Stimulated activated CD4-positive, alpha-beta T cell treated with anti-CD3 and anti-CD28 coated beads, TNF-alpha, amount 100 ng/mL, for 1 hour (primary cell): ENCODE data around the gene VMO1.

Source experiments
- DNase-seq, 3 donors: peaks; one replicate each; pipeline ENCODE4 v3.0.0-alpha.2; 2020; ENCODE audit warnings: low read depth in 3 of 3, low spot score in 1 of 3

Gene VMO1

DNA sequence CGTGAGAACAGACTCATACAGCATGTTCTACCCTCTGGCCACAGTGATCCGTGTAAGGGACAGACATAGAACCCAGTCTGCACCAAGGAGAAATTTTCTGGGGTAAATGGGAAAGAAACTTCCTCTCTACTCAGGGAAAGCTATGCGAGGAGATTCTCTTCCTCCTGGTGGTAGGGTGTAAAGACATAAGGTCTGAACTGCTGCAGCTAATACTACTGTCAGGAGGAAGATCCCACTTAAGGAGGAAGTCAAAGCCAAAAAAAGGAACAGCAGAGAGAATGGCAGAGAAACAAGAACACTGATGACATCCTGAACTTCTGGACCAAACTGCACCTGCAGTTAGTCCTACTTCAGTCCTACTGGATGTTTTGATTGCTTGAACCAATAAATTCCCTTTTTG, 21.6 kb downstream of the VMO1 start:
- no peak for DNase-seq

DNA sequence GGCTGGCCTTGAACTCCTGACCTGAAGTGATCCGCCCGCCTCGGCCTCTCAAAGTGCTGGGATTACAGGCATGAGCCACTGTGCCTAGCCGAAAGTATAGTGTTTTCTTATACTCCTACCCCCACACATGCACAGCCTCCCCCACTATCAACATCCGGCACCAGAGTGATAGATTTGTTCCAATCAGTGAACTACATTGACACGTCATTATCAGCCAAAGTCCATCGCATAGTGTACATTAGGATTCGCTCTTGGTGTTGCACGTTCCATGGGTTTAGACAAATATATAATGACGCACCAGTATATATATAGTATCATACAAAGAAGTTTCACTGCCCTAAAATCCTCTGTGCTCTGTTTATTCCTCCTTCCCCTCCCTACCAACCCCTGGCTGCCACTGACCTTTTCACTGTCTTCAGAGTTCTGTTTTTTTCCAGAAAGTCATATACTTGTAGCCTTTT, 26.4 kb downstream of the VMO1 start:
- DNase-seq: no peak

DNA sequence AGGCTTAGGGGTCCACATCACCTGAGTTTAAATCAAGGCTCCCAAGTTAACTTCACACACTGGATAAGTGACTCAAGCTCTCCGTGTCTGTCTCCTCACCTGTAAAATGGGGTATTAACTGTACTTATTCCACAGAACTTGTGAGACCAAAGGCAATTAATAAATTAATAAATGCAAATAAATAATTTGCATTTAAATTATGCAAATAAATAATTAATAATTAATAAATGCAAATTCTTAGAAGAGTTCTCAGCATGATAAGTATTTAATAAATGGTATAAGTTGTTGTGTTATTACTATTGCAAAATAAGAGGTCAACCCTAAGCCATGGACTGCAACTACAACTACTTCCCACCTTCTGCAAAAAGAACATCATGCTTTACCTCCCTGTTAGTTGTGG, 32.8 kb downstream of the VMO1 start:
- DNase-seq: no peak

DNA sequence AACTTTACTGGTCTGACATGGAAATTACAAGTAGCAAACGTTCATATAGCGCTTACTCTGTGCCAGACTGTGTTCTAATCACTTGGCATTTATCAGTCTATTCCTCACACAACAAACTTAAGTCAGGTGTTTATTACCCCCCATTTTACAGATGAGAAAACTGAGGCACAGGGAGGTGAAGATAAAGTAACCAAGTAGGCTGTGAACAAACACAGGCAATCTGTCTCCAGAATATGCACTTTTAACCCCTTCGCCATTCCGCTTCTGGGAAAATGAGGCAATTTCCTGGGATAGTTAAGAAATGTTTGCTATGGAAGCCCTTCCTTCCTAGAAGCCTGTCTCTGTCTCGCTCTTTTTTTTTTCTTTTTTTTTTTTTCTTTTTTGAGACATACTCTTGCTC, 34.2 kb downstream of the VMO1 start:
- DNase-seq: no peak

DNA sequence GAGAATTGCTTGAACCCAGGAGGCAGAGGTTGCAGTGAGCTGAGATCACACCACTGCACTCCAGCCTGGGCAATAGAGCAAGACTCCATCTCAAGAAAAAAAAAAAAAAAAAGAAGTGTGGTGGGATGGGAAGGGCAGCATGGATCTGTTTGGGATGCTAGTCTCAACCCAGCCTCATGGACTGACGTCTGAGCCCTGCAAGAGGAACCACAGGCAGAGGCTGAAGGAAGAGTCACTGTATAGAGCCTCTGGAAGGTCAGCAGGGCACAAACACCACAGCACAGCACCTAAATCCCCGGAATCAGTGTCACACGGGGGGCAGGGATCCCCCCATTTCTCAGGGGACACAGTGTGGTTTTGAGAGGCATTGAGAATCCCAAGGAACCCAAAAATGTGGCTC, 35.6 kb downstream of the VMO1 start:
- no peak for DNase-seq

DNA sequence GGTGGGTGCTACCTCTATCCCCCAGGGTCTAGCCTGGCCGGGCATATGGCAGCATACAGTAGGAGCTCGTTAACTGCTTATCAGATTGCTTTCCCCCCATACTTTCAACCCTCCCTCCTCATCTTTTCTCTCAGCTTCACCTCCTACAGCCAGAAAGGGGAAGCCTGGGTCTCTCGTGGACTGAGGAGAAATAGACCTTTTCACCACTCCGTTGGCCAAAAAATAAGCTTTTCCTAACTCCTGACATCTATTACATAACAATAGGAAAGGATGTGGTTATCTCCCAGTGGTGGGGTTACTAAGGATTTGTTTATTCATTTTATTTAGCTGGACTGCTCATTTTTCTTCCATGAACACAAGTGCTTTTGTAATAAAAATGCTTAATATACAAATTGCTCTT, 37.5 kb downstream of the VMO1 start:
- DNase-seq: no peak

DNA sequence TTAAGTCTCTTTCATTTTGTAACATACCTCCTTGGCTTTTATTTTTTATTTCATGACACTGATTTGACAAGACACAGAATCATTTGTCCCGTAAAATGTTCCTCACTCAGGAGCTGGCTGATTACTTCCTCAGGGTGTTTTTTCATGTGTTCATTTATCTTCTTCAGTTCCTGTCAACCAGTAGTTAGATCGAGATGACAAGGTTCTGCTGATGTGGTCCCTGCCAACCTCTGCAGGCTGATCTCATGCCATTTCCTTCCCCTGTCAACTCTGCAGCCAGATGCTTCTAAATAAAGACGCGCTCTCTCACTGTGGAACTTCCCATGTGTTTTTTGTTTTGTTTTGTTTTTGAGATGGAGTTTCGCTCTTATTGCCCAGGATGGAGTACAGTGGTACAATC, 38.3 kb downstream of the VMO1 start:
- DNase-seq: no peak

DNA sequence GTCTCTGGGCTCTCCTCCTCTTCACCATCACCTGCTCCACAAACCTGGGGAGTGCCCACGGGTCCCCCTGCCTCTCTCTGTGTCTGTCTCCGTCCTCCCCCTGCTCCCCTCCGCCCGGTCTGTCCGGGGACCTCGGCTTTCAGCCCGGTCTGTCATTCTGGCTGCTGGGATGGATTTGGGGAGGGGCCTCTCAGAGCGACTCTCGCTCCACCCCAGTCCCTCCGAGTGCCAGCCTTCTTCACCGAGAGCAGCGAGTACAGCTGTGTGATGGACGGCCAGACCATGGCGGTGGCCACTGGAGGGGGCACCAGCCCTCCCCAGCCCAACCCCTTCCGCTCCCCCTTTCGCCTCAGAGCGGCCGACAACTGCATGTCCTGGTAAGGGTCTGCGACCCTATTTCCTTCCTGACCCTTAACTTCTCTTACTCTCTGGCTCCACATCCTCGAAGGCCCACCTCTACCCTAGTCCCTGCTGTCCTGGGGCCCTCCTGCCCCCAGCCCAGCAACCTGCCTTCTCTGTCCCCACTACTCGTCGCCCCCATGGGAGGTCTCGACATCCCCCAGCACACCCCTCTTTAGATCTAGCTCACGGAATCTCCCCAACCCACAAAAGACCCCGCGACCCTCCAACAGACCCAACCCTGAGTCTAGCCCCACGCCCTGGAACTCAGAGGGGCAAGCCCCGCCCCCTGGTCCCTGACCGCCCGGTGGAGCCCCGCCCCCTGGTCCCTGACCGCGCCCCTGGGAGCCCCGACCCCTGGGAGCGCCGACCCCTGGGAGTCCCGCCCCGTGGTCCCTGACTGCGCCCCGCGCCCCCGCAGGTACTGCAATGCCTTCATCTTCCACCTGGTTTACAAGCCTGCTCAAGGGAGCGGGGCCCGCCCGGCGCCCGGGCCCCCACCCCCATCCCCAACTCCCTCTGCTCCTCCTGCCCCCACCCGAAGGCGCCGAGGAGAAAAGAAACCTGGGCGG, 40.9 kb downstream of the VMO1 start:
- DNase-seq: no peak

DNA sequence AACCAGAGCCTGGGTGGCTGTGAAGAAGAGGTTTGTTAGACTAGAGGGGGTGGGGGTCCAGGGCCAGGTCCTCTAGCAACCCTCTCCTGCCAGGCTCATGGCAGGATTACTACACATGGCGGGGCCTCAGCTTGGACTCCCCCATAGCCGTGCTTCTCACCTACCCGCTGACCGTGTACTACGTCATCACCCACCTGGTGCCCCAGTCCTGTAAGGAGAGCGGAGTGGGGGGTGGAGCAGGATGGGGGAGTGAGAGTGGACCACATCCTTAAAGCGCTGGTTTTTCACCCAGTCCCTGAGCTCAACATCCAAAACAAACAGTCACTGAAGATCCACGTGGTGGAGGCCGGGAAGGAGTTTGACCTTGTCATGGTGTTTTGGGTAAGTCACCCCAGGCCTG, 42.3 kb downstream of the VMO1 start:
- no peak for DNase-seq

DNA sequence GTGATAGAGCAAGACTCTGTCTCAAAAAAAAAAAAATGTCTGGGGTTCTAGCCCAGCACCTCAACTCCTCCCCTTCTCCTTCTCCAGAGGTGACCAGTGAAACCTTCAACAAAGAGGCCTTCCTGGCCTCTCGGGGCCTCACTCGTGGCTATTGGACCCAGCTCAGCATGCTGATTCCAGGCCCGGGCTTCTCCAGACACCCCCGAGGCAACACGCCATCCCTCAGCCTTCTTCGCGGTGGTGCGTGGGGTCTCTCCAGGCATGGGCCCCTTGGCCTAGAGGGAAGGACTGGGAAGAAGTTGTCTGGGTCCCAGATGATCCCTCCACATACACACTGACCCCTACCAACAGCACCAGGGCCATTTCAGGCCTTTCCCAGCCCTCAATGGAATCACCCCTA, 42.9 kb downstream of the VMO1 start:
- no peak for DNase-seq

DNA sequence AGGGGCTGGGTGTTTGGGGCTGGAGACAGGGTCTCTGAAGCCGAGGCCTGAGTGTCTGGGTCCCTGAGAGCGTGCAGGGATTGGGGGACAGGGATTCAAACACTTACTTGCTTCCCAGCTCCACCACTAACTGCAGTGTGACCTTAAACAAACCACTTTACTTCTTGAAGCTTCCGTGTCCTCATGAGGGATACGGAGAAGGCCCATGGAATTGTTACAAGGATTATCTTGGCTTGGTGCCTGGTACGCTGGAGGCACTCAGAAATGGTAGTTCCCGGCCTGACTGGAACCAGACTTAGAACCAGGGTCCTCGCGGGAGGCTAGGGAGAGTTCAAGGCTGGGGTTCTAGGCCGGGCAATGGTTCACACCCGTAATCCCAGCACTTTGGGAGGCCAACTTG, 43.5 kb downstream of the VMO1 start:
- DNase-seq: no peak

DNA sequence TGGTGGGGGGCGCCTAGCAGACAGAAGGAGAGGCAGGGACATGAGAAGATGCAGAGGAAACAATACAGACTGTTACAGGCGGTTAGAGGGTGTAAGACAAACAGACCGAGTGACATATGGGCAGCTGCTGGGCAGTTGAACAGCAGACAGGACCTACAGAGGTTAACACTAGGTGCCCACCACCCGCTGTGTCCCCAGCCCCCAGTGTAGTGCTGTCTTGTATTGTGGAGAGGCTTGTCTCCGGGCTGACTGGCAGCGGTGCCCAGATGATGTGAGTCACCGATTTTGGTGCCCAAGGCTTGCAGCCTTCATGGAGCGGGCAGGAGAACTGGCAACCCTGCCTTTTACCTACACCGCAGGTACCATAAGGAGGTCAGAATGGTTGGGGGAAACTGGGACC, 44.0 kb downstream of the VMO1 start:
- no peak for DNase-seq

DNA sequence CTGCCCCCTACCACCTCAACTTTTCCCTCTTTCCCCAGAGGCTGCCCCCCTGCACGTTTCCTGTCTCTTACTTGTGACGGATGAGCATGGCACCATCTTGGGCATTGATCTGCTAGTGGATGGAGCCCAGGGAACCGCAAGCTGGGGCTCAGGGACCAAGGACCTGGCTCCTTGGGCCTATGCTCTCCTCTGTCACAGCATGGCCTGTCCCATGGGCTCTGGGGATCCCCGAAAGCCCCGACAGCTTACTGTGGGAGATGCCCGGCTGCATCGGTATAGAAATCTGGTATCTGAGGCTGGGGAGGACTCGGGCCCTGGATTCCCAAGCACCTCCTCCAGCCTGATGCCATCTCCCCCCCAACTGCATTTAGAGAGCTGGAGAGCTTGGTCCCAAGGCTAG, 44.6 kb downstream of the VMO1 start:
- no peak for DNase-seq

DNA sequence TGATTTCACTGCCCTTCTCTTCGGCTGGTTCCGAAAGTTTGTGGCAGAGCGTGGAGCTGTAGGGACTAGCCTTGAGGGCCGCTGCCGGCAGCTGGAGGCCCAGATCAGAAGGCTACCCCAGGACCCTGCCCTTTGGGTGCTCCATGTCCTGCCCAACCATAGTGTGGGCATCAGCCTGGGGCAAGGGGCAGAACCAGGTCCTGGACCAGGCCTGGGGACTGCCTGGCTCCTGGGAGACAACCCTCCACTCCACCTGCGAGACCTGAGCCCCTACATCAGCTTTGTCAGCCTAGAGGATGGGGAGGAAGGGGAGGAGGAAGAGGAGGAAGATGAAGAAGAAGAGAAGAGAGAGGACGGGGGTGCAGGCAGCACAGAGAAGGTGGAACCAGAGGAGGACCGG, 45.6 kb downstream of the VMO1 start:
- DNase-seq: no peak

DNA sequence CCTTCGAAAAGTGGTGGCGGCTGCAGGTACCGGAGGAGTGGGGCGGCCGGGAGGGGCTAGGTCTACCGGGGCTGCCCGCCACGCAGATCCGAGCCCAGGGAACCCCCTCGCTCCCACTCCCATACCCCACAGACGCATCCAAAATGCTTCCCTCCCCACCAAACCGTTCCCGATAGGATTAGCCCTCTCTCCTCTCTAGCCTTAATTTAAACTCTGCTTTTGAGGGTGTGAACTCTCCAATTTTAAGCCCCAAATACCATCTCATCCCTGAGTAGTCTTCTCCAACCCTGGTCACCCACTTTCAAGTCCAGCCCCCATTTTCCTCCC, 46.2 kb downstream of the VMO1 start:
- DNase-seq: no peak

DNA sequence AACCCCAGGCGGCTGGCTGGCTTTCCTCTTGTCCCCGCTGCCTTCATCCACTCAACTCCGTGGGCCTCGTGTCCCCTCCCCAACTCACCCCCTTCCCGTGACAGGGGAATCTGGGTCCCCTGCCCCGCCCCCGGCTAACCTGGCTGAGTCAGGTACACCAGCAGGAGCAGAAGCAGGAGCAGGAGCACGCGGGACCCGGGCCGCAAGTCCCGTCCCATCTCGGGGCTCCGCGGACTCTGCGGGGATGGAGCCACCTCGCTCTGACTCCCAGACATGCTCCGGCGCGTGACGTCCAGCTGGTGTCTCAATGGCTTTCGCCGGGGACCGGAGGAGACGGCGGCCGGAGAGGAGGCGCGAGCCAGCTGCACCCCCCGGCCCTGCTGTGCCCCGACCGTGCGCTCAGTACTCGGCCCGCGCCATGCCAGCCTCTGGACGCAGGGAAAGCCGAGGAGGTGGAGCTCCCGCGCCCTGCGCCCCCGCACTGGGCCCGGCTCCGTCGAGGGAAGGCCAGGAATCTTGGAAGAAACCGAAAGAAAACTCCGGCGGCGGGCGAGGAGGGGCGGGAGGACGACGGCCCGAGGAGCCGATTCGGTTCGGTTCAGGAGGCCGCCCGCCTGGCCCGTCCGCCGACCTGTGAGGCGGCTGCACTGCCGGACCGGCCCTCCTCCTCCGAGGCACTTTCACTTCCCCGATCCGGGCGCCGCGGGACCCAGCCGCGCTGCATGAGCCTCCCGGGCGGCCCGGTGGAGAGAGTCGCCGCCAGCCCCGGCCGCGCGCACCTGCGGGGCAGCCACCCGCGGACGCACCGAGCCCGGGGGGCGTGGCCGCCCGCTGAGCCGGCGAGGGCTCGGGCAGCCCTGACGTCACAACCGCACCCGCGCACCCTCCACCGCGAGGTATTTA, 46.8 kb downstream of the VMO1 start, which contains the start of the genes CXCL16 and ZMYND15:
CXCL16 (minus strand) TSS at position 807 of the 903 bp plus-strand sequence; CDS start at position 218, 589 bp downstream.
ZMYND15 (plus strand) TSS at position 712 of the 903 bp plus-strand sequence. CDS start 716 bp downstream, outside the sequence.
- DNase-seq: no peak

DNA sequence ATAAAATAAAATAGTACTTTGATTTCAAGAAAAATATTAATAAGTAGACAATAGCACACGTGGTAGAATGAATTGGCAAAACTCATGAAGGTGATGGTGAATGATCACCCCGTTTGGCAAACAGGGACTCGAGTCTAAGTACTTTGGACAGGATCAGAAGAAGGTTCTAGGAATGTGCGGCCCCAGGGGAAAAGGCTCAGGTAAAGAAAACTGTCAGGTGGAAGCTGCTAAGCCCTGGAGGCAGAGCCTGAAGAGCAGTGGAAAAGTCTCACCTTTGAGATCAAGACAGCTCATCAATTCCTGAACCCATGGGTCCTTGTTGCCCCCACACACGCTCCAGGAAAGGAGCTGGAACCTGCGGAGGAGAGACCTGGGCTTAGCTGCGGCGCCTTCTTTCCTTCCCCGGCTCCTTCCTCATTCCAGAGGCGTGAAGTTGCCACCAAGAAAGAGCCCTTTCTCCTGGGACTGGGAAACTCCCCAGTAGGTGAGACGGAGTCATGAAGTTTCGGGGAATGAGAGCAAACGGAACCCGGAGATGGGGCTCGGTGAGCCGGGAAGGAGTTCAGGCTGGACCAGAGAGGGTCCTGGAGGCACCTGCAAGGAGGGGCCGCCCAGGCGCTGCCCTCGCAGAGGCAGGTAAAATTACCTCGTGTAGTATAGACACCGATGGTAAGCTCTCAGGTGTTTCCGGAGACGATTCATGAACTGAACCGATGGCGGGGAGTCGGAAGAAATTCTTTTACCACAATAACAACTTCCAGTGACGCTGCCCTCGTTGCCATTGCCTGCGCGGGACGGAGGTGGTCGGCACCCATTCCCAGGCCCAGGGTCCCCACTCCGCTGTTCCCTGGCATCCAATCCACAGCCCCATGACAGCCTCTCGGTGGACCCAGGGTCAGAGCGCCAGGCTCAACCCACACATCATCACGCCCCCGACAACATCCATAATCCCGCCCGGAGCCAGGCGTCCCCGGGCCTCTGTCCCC, 47.7 kb downstream of the VMO1 start:
- DNase-seq: no peak

DNA sequence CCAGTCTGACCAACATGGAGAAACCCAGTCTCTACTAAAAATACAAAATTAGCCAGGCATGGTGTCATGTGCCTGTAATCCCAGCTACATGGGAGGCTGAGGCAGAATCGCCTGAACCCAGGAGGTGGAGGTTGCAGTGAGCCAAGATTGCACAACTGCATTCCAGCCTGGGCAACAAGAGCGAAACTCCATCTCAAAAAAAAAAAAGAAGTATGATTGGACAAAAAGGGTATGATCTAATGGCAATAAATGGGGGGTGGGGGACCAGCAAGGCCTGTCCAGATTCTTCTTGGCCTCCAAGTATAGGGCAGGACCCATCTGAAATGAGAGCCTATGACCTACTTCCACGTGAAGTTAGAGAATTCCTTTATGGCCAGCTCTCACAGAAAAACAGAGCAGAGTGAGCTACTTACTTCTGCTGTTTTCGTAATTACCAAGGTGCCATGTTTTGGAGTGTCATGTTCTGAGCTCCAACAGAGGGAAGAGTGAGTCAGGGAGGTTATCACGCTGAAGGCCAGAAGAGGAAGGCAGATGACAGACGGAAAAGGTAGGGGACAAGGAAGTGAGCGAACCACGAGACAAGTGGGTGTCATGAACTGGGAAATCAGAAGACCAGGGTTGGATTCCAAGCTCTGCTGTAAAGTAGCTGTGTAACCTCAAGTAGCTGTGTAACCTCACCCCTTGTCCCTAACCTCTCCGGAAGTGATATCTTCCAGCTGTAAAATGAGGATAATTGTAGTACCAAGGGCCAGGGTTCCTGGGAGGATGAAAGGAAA, 50.1 kb downstream of the VMO1 start:
- DNase-seq: no peak
